Measurements from ENCODE around the gene FHIT.

Gene FHIT

GRCh38 chr3:60303160-60303559, 948.1 kb downstream of the FHIT start:
- DNase-seq (ENCODE audit: low read depth): peak; percentile 55
- TF ChIP-seq CTCF (conservative IDR thresholded peaks at IDR 0.05; ENCODE audit: low read depth, low read length): no peak
- H3K4me3 ChIP-seq (ENCODE audit: low read depth, low read length): no peak overlapping the region

GRCh38 chr3:60301142-60301541, 950.1 kb downstream of the FHIT start:
- H3K4me3 ChIP-seq (ENCODE audit: low read depth, low read length): no peak overlapping the region
- peak; percentile 87 for DNase-seq (ENCODE audit: low read depth)
- TF ChIP-seq CTCF (conservative IDR thresholded peaks at IDR 0.05; ENCODE audit: low read depth, low read length): no peak

GRCh38 chr3:60298141-60298540, 953.1 kb downstream of the FHIT start:
- no peak for TF ChIP-seq CTCF (conservative IDR thresholded peaks at IDR 0.05; ENCODE audit: low read depth, low read length)
- H3K4me3 ChIP-seq (ENCODE audit: low read depth, low read length): no peak overlapping the region
- DNase-seq (ENCODE audit: low read depth): no peak

- DNase-seq (ENCODE audit: low read depth): peak; percentile 91
- H3K4me3 ChIP-seq (ENCODE audit: low read depth, low read length): no peak overlapping the region
- no peak for TF ChIP-seq CTCF (conservative IDR thresholded peaks at IDR 0.05; ENCODE audit: low read depth, low read length)
Measured at GRCh38 chr3:60294181-60294580, 957.1 kb downstream of the FHIT start.

GRCh38 chr3:60291115-60291514, 960.1 kb downstream of the FHIT start:
- H3K4me3 ChIP-seq (ENCODE audit: low read depth, low read length): no peak overlapping the region
- DNase-seq (ENCODE audit: low read depth): no peak
- no peak for TF ChIP-seq CTCF (conservative IDR thresholded peaks at IDR 0.05; ENCODE audit: low read depth, low read length)

GRCh38 chr3:60290122-60290492, 961.1 kb downstream of the FHIT start:
- no peak for TF ChIP-seq CTCF (conservative IDR thresholded peaks at IDR 0.05; ENCODE audit: low read depth, low read length)
- DNase-seq (ENCODE audit: low read depth): no peak
- H3K4me3 ChIP-seq (ENCODE audit: low read depth, low read length): no peak overlapping the region

GRCh38 chr3:60289341-60290121, 961.7 kb downstream of the FHIT start:
- no peak for TF ChIP-seq CTCF (conservative IDR thresholded peaks at IDR 0.05; ENCODE audit: low read depth, low read length)
- no peak for DNase-seq (ENCODE audit: low read depth)
- H3K4me3 ChIP-seq (ENCODE audit: low read depth, low read length): no peak overlapping the region
